Measurements from ENCODE around the gene KIF26A. TPM values are rescaled to one million over a fixed set of nuclear protein-coding genes. Genes with fewer than 3 reads are reported as not detected.

The KIF26A gene
- polyA plus RNA-seq, 1 donor = 7.2 TPM

GRCh38 chr14:104130974-104131651 is 7.3 kb upstream of the KIF26A start:
- no peak for DNase-seq (ENCODE audit: low read depth)

DNA sequence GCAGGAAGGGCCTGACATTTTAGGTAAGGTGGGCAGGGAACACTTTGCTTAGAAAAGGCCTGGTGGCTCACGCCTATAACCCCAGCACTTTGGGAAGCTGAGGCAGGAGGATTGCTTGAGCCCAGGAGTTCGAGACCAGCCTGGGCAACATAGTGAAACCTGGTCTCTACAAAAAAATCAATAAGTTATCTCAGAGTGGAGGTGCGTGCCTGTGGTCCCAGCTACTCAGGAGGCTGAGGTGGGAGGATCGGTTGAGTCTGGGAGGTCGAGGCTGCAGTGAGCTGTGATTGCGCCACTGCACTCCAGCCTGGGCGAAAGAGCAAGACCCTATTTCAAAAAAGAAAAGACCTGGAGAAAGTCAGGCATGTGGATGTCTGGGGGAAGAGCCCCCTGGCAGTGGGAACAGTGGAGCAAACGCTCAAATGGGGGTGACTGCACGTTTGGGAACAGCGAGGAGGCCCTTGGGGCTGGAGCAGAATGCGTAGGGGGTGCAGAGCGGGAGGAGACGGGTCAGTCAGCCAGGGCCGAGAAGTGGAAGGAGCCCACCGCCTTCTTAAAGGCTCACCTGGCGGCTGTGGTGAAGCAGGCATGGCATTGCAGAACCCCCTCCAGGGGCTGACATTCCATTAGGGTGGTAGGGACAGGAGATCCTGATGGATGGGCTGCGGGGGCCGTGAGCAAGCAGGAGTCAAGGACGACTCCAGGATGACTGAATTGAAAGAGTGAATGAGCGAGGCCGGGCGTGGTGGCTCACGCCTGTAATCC is 6.2 kb upstream of the KIF26A start:
- no peak for DNase-seq (ENCODE audit: low read depth)

GRCh38 chr14:104132981-104133380 is 5.4 kb upstream of the KIF26A start:
- no peak for DNase-seq (ENCODE audit: low read depth)

DNA sequence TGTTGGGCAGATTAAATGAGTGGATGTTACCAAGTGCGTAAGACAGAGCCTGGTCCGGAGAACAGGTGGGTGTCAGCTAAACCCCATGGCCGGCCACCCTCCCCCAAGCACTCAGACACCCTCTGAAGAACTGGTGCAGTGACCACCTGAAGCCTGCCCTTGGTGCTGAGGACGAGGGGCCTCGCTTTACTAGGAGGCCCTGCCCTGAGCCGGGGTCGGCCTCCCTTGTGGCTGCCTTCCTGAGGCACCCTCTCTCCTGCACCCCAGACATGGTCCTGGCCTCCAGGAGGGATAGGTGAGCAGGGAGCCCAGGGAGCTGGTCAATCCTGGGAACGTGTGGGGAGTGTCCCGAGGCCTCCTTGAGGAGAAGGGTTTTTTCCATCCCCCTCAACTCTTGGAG is 4.9 kb upstream of the KIF26A start:
- no peak for DNase-seq (ENCODE audit: low read depth)

DNA sequence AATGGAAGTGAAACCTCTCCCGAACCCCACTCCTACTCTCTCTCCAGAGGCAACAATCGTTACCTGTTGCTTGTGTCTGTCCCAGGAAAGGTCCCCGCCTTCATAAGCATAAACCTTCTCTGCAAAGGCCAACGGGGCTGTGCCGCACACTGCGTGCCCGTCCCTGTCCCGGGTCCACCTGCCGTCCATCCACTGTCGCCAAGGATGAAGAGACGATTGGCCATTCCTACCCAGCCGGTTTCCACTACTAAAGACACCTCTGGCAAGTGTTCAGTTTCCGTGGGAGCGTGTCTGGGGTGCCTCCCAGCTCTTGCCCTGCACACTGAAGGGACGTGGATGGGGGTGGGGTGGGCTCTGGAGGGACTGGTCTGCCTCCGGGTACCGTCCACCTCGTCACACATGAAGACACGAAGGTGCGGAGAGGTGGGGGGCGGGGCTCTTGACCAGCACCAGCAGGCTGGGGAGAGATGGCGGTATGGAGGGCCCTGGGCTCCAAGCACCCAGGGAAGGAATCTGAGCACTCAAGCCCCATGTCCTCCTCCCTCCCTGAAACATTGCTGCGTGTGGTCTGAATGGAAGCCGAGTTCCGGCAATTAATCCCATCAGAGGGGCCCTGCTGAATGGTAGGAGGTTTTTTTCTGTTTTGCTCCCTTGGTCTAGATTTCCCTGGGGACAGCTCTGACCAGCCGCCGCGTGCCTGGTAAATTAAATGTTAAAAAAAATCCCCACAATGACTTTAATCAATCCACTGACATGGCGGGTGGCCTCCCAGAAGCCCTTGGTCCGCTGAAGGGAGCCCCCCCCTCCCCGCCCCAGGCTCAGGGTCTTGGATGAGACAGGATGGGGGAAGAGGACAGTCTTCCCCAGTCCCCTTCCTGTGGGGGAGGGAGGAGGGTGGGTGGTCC is 4.1 kb upstream of the KIF26A start:
- no peak for DNase-seq (ENCODE audit: low read depth)

- no peak for DNase-seq (ENCODE audit: low read depth)
Measured at GRCh38 chr14:104135121-104135903, 3.1 kb upstream of the KIF26A start.

DNA sequence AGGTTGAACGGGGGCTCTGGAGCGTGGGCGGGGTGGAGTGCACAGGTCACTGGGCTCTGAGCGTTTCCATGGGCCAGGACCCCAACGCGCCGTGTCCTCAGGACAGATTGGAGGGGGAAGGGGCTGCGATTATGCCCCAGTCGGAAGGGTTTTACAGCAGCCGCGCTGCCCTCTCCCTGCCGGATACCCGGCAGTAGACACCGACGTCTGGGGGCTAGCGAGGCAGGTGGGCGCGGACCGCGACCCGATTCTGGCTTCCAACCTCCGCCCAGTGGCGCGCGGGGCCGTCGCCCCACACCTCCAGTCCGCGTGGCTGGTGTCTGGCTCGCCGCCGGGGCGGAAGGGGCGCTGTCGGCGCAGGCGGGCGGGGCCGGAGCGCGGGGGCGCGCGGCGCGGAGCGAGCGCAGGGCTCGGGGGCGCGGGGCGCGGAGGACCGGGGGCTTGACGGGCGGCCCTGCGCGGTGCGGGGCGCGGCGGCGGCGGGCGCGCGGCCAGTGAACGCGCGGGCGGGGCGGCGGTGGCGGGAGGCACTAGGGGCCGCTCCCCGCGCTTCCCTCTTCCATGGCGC is 2.4 kb upstream of the KIF26A start:
- DNase-seq (ENCODE audit: low read depth) = no peak

- DNase-seq (ENCODE audit: low read depth) = no peak
Measured at GRCh38 chr14:104136472-104137296, 1.7 kb upstream of the KIF26A start.

GRCh38 chr14:104137297-104138097 is 890 bp upstream of the KIF26A start:
- DNase-seq (ENCODE audit: low read depth) = no peak

GRCh38 chr14:104138718-104139459 is 502 bp downstream of the KIF26A start:
- DNase-seq (ENCODE audit: low read depth) = no peak

- no peak for DNase-seq (ENCODE audit: low read depth)
Measured at GRCh38 chr14:104139460-104140212, 1.2 kb downstream of the KIF26A start.

DNA sequence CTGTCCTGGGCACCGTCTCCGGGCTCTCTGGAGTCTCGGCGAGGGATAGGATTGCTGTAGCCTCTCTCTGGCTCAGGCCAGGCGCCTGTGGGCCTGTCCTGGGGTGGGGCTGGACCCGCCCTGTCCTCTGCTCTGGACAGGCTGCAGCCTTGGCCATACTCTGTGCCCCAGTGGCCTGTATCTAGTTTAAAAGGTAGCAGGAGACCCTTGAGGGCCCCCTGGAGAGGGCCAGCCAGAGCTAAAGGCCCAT is 1.8 kb downstream of the KIF26A start:
- no peak for DNase-seq (ENCODE audit: low read depth)

DNA sequence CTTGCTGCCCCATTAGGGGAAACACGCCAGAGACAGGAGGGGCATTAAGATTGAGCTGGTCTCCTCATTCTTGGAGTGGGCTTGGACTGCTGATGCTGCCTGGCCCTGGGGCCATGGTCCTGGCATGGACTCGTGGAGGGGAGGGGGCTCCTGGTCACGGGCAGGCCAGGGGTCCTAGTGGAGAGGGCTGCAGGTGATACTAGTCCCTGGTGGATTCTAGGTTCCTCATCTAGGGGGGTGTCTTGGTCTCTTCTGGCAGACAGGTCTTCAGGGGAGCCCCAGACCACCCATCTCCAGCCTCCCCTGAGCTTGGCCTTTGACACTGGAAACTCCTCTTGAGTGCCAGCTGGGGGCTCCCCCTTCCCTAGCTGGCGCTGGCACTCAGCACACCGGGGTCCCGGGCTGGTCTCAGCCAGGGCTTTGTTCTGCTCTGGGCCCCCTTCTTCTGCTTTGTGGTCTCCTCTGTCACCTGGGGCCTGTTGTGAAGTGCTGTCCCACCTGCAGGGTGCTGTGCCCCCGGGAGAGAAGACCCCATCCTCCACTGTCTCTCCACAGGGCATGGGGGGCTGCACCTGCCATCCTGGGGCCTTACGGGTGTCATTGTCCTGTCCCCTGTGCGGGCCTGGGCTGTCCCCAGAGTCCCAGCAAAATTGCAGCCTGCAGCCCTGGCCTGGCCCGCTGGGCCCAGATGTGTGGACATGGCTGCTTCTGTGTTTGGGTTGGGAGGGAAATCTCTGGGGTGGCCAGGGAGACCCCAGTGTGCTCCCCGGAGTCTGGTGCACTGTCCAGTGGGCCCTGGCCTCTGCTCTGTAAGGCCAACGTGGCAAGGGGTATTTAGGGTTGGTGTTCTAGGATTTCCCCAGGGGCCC is 2.3 kb downstream of the KIF26A start:
- no peak for DNase-seq (ENCODE audit: low read depth)

DNA sequence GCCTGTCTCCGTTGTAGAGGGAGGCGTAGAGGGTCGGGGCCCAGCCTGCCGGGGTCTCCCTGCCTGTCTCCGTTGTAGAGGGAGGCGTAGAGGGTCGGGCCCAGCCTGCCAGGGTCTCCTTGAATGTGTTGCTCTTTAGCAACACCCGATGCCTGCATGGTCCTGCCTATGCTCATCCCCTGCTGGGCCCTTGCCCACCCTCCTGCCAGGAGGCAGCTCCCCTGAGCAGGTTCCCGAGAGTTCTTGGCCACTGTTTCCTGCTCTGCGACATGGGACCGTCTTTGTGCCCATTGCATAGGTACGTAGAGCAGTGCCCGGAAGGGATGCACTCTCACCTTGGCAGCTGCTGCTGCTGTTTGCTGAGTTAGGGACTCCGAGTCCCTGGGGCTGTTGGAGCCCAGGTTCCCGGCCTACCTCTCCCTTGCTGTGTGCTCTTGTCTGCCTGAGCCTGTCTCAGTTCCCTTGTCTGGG is 3.3 kb downstream of the KIF26A start:
- no peak for DNase-seq (ENCODE audit: low read depth)

GRCh38 chr14:104142136-104142945 is 4.0 kb downstream of the KIF26A start:
- DNase-seq (ENCODE audit: low read depth) = no peak

DNA sequence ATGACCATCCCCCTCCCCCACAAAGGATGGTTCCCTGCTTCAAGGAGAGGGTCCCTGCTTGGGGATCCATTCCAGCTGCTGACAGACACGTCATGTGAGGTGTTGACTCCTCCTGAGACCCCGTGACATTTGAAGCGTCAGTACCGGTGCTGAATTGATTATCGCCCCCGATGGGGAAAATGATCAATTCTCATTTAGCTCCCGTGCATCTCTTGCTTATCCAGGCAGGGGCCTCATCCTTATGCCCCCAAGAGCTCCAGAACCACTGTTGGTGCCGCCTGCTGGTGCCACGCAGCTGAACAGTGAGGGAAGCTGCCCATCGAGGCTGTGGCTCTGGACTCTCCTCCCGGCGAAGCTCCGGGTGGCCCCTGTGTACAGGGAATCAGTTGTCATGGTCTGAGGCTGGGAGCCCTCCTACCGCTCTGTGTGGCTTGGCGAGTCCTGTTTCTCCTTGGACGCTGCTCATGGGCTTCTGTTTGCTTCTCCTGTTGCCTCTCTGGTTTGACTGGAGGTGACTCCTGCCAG is 4.6 kb downstream of the KIF26A start:
- no peak for DNase-seq (ENCODE audit: low read depth)

Measured in forelimb muscle (tissue), 1 donor.